ENCODE measurements around the gene CD3E. TPM values are rescaled to one million over a fixed set of nuclear protein-coding genes. Genes with fewer than 3 reads are reported as not detected.

The CD3E gene
- total and polyA plus RNA-seq, 2 donors from 2014 or later: 2.2 to 14.3 TPM

DNA sequence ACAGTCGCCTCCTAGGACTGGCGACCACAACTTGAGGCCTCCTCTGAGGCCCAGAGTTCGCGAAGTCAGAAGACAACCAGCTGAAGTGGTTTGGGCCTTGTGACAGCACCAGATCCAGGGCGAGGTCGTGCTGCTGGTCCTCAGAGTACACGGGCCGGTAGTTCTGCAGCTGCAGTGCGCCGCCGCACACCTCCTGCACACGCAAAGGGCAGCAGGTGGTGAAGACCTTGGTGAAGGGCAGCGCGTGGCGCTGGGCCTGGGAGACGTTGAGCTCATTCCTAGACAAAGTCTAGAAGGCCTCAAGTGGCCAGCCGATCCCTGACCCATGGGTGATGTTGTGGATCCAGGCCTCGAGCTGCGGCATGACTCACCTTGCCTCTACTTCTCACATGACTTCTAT is 18.2 kb downstream of the CD3E start:
- Histone ChIP-seq H3K9ac (ENCODE audit: low read length in 3 of 3) (no peak overlapping the region), H3K4me1 (ENCODE audit: control insufficient read depth in 2 of 3, insufficient read depth in 2 of 3, low read depth in 1 of 3, low read length in 3 of 3) (no peaks in the 10 kb centered on the region), H3K9me3 (ENCODE audit: control insufficient read depth in 2 of 3, insufficient read depth in 1 of 3, low read length in 3 of 3) (no peaks in the 10 kb centered on the region), H3K36me3 (ENCODE audit: control insufficient read depth in 2 of 3, insufficient read depth in 3 of 3, low read length in 3 of 3) (no peaks in the 10 kb centered on the region), H3K27me3 (ENCODE audit: control insufficient read depth, insufficient read depth, low read length) (no peaks in the 10 kb centered on the region), H3K27ac (ENCODE audit: low read depth in 2 of 2, low read length in 2 of 2) (no peak overlapping the region), H3K4me3 (ENCODE audit: low read length in 3 of 3) (no peak overlapping the region)
- FAIRE-seq: no peak
- peak in 1 of 5 donors; percentile 73 for DNase-seq
- no peak for TF ChIP-seq CTCF (IDR thresholded peaks at IDR 0.05; ENCODE audit: borderline replicate concordance, extremely low read depth, insufficient read depth)
- intact Hi-C loops (cut with DNase I): no loop called here

DNA sequence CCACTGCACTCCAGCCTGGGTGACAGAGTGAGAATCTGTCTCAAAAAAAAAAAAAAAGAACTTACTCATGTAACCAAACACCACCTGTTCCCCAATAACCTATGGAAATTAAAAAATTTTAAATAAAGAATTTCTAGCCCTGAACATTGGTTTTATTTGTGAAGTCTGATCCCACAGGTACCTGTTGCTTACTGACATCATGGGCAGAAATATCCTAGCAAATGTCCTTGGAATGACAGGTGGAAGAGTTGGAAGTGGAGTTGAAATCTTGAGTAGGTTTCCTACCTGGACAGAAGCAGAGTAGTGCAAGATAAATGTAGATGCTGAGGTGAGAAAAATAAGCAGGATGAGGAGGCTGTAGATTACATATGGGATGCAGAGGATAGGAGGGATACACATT is 20.8 kb downstream of the CD3E start:
- TF ChIP-seq CTCF (IDR thresholded peaks at IDR 0.05; ENCODE audit: borderline replicate concordance, extremely low read depth, insufficient read depth): no peak
- H3K4me3 ChIP-seq (ENCODE audit: low read length in 3 of 3): no peak overlapping the region
- H3K4me1 ChIP-seq (ENCODE audit: control insufficient read depth in 2 of 3, insufficient read depth in 2 of 3, low read depth in 1 of 3, low read length in 3 of 3): no peaks in the 10 kb centered on the region
- H3K27me3 ChIP-seq (ENCODE audit: control insufficient read depth, insufficient read depth, low read length): no peaks in the 10 kb centered on the region
- no peak overlapping the region for H3K27ac ChIP-seq (ENCODE audit: low read depth in 2 of 2, low read length in 2 of 2)
- no peaks in the 10 kb centered on the region for H3K36me3 ChIP-seq (ENCODE audit: control insufficient read depth in 2 of 3, insufficient read depth in 3 of 3, low read length in 3 of 3)
- H3K9ac ChIP-seq (ENCODE audit: low read length in 3 of 3): no peak overlapping the region
- FAIRE-seq (no peak), DNase-seq (no peak)
- no peaks in the 10 kb centered on the region for H3K9me3 ChIP-seq (ENCODE audit: control insufficient read depth in 2 of 3, insufficient read depth in 1 of 3, low read length in 3 of 3)
- intact Hi-C loops (cut with DNase I): no loop called here

GRCh38 chr11:118328745-118329144 is 24.2 kb downstream of the CD3E start:
- Histone ChIP-seq H3K9me3 (ENCODE audit: control insufficient read depth in 2 of 3, insufficient read depth in 1 of 3, low read length in 3 of 3) (no peaks in the 10 kb centered on the region), H3K4me3 (ENCODE audit: low read length in 3 of 3) (no peak overlapping the region), H3K36me3 (ENCODE audit: control insufficient read depth in 2 of 3, insufficient read depth in 3 of 3, low read length in 3 of 3) (no peaks in the 10 kb centered on the region), H3K4me1 (ENCODE audit: control insufficient read depth in 2 of 3, insufficient read depth in 2 of 3, low read depth in 1 of 3, low read length in 3 of 3) (no peaks in the 10 kb centered on the region), H3K9ac (ENCODE audit: low read length in 3 of 3) (no peak overlapping the region), H3K27ac (ENCODE audit: low read depth in 2 of 2, low read length in 2 of 2) (no peak overlapping the region), H3K27me3 (ENCODE audit: control insufficient read depth, insufficient read depth, low read length) (no peaks in the 10 kb centered on the region)
- DNase-seq: no peak
- TF ChIP-seq CTCF (IDR thresholded peaks at IDR 0.05; ENCODE audit: borderline replicate concordance, extremely low read depth, insufficient read depth): no peak
- intact Hi-C loops (cut with DNase I): no loop called here
- FAIRE-seq: no peak

- DNase-seq (no peak), FAIRE-seq (no peak)
- Histone ChIP-seq H3K36me3 (ENCODE audit: control insufficient read depth in 2 of 3, insufficient read depth in 3 of 3, low read length in 3 of 3) (no peaks in the 10 kb centered on the region), H3K27ac (ENCODE audit: low read depth in 2 of 2, low read length in 2 of 2) (no peak overlapping the region), H3K9me3 (ENCODE audit: control insufficient read depth in 2 of 3, insufficient read depth in 1 of 3, low read length in 3 of 3) (no peaks in the 10 kb centered on the region), H3K4me1 (ENCODE audit: control insufficient read depth in 2 of 3, insufficient read depth in 2 of 3, low read depth in 1 of 3, low read length in 3 of 3) (no peaks in the 10 kb centered on the region), H3K9ac (ENCODE audit: low read length in 3 of 3) (no peak overlapping the region), H3K27me3 (ENCODE audit: control insufficient read depth, insufficient read depth, low read length) (no peaks in the 10 kb centered on the region), H3K4me3 (ENCODE audit: low read length in 3 of 3) (no peak overlapping the region)
- no peak for TF ChIP-seq CTCF (IDR thresholded peaks at IDR 0.05; ENCODE audit: borderline replicate concordance, extremely low read depth, insufficient read depth)
- intact Hi-C loops (cut with DNase I): no loop called here
Measured at GRCh38 chr11:118334745-118335144, 30.2 kb downstream of the CD3E start.
